Measurements from ENCODE around the gene KDM6B.
A peak's percentile ranks its signal among the peaks of the same experiment; 100 is the strongest.

The KDM6B gene

DNA sequence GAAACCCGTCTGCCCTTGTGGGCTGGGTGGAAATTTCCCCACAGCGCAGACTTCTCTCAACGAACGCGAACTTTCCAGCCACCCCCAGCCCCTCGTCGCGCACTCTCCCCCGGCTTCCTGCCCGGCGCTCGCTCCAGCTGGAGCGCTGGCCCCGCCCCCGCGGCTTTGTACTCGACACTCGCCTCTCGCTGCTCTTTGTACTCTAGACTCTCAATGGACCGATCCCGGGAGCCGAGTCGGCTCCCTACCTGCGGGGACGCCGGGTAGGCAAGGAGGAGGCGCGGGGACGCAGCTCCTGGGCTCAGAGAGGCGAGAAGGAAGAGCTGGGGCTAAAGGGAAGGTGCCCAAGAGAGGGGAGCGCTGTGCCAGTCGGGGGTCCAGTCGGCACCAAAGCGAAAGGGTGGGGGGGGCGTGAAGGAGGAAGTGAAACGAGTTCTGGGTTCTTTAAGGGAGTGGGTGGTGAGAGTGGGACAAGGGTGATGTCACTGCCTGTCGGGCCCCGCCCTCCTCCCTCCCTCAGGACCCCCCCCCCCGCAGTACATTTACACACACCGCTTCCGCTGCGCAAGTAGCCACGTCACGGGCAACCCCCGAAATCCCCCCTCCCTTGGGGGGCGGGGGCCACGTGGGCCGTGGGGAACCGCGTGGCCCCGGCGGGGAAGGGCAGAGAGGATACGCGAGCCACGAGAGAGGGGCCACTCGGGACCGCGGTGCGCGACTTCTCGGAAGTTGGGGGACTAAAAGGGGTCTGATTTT is 9.7 kb downstream of the KDM6B start (continued):
- TF ChIP-seq, protein P1, sequence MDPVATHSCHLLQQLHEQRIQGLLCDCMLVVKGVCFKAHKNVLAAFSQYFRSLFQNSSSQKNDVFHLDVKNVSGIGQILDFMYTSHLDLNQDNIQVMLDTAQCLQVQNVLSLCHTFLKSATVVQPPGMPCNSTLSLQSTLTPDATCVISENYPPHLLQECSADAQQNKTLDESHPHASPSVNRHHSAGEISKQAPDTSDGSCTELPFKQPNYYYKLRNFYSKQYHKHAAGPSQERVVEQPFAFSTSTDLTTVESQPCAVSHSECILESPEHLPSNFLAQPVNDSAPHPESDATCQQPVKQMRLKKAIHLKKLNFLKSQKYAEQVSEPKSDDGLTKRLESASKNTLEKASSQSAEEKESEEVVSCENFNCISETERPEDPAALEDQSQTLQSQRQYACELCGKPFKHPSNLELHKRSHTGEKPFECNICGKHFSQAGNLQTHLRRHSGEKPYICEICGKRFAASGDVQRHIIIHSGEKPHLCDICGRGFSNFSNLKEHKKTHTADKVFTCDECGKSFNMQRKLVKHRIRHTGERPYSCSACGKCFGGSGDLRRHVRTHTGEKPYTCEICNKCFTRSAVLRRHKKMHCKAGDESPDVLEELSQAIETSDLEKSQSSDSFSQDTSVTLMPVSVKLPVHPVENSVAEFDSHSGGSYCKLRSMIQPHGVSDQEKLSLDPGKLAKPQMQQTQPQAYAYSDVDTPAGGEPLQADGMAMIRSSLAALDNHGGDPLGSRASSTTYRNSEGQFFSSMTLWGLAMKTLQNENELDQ (tag by site-specific recombination; IDR thresholded peaks at IDR 0.05; ENCODE audit: low read depth): no peak
- peak; percentile 40; the same call in 1 of the 2 replicates for TF ChIP-seq ZBTB20 (tag by site-specific recombination; IDR thresholded peaks at IDR 0.05)
- no peak for TF ChIP-seq MYNN (tag by site-specific recombination; IDR thresholded peaks at IDR 0.05; ENCODE audit: borderline replicate concordance)
- TF ChIP-seq, protein P2, sequence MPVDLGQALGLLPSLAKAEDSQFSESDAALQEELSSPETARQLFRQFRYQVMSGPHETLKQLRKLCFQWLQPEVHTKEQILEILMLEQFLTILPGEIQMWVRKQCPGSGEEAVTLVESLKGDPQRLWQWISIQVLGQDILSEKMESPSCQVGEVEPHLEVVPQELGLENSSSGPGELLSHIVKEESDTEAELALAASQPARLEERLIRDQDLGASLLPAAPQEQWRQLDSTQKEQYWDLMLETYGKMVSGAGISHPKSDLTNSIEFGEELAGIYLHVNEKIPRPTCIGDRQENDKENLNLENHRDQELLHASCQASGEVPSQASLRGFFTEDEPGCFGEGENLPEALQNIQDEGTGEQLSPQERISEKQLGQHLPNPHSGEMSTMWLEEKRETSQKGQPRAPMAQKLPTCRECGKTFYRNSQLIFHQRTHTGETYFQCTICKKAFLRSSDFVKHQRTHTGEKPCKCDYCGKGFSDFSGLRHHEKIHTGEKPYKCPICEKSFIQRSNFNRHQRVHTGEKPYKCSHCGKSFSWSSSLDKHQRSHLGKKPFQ (tag by site-specific recombination; IDR thresholded peaks at IDR 0.05): no peak
- peak; percentile 93 for TF ChIP-seq ZNF704 (tag by site-specific recombination; IDR thresholded peaks at IDR 0.05)
- TF ChIP-seq SP3 (tag by site-specific recombination; IDR thresholded peaks at IDR 0.05): peak; percentile 78
- TF ChIP-seq ZNF157 (tag by site-specific recombination; IDR thresholded peaks at IDR 0.05): no peak
- TF ChIP-seq, protein P3, sequence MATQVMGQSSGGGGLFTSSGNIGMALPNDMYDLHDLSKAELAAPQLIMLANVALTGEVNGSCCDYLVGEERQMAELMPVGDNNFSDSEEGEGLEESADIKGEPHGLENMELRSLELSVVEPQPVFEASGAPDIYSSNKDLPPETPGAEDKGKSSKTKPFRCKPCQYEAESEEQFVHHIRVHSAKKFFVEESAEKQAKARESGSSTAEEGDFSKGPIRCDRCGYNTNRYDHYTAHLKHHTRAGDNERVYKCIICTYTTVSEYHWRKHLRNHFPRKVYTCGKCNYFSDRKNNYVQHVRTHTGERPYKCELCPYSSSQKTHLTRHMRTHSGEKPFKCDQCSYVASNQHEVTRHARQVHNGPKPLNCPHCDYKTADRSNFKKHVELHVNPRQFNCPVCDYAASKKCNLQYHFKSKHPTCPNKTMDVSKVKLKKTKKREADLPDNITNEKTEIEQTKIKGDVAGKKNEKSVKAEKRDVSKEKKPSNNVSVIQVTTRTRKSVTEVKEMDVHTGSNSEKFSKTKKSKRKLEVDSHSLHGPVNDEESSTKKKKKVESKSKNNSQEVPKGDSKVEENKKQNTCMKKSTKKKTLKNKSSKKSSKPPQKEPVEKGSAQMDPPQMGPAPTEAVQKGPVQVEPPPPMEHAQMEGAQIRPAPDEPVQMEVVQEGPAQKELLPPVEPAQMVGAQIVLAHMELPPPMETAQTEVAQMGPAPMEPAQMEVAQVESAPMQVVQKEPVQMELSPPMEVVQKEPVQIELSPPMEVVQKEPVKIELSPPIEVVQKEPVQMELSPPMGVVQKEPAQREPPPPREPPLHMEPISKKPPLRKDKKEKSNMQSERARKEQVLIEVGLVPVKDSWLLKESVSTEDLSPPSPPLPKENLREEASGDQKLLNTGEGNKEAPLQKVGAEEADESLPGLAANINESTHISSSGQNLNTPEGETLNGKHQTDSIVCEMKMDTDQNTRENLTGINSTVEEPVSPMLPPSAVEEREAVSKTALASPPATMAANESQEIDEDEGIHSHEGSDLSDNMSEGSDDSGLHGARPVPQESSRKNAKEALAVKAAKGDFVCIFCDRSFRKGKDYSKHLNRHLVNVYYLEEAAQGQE (tag by site-specific recombination; IDR thresholded peaks at IDR 0.05): no peak
- TF ChIP-seq ZNF488 (tag by site-specific recombination; IDR thresholded peaks at IDR 0.05): no peak
- no peak for TF ChIP-seq ZNF350 (tag by site-specific recombination; IDR thresholded peaks at IDR 0.05)
- TF ChIP-seq, protein P4, sequence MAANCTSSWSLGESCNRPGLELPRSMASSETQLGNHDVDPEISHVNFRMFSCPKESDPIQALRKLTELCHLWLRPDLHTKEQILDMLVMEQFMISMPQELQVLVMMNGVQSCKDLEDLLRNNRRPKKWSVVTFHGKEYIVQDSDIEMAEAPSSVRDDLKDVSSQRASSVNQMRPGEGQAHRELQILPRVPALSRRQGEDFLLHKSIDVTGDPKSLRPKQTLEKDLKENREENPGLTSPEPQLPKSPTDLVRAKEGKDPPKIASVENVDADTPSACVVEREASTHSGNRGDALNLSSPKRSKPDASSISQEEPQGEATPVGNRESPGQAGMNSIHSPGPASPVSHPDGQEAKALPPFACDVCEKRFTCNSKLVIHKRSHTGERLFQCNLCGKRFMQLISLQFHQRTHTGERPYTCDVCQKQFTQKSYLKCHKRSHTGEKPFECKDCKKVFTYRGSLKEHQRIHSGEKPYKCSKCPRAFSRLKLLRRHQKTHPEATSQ (tag by site-specific recombination; IDR thresholded peaks at IDR 0.05): no peak
- TF ChIP-seq ZNF433 (tag by site-specific recombination; IDR thresholded peaks at IDR 0.05; ENCODE audit: low read depth): no peak
- peak; percentile 93 for TF ChIP-seq KLF8 (tag by site-specific recombination; IDR thresholded peaks at IDR 0.05)
- TF ChIP-seq ZSCAN16 (tag by site-specific recombination; IDR thresholded peaks at IDR 0.05): no peak
- TF ChIP-seq, protein P5, sequence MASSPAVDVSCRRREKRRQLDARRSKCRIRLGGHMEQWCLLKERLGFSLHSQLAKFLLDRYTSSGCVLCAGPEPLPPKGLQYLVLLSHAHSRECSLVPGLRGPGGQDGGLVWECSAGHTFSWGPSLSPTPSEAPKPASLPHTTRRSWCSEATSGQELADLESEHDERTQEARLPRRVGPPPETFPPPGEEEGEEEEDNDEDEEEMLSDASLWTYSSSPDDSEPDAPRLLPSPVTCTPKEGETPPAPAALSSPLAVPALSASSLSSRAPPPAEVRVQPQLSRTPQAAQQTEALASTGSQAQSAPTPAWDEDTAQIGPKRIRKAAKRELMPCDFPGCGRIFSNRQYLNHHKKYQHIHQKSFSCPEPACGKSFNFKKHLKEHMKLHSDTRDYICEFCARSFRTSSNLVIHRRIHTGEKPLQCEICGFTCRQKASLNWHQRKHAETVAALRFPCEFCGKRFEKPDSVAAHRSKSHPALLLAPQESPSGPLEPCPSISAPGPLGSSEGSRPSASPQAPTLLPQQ (tag by site-specific recombination; IDR thresholded peaks at IDR 0.05): peak; percentile 50; the same call in 1 of the 2 replicates
- TF ChIP-seq FEZF1 (tag by site-specific recombination; IDR thresholded peaks at IDR 0.05): no peak
- TF ChIP-seq GLIS2 (tag by site-specific recombination; IDR thresholded peaks at IDR 0.05): peak; percentile 62
- no peak for TF ChIP-seq ZNF768 (tag by site-specific recombination; IDR thresholded peaks at IDR 0.05)
- peak; percentile 45 for TF ChIP-seq ZBTB11 (tag by site-specific recombination; conservative IDR thresholded peaks at IDR 0.05; ENCODE audit: low read depth)
- no peak for TF ChIP-seq ZNF114 (tag by site-specific recombination; IDR thresholded peaks at IDR 0.05)
- 0 out of 2 replicates have a peak, but pooled peaks have one; percentile 30 for TF ChIP-seq ZBTB8A (tag by site-specific recombination; IDR thresholded peaks at IDR 0.05)
- no peak for TF ChIP-seq ZNF174 (tag by site-specific recombination; IDR thresholded peaks at IDR 0.05)
